Medulla oblongata (tissue), 1 donor: ENCODE results near the gene DDN.

Experiments used
- DNase-seq: peaks from one replicate; pipeline ENCODE4 v3.0.0-alpha.2; 2015; ENCODE audit errors: extremely low spot score

Gene DDN

DNA sequence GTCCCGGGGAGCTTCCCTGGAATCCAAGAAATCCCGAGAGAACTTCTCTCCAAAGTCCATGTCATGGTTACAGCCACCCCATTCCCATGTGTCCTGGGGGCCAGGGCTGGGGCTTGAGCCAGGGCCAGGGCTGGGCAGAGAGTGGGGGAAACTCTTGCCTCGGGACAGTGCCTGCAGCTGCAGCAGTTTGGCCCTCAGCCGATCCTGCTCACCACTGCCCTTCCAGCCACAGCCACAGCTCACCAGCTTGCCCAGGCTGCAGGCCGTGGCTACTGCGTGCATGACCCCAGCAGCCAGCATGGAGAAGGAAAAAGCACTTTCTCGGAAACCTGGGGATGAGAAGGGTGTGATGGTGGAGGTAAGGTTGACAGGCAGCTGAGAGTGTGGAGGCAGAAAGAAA, 31.2 kb downstream of the DDN start:
- no peak for DNase-seq

DNA sequence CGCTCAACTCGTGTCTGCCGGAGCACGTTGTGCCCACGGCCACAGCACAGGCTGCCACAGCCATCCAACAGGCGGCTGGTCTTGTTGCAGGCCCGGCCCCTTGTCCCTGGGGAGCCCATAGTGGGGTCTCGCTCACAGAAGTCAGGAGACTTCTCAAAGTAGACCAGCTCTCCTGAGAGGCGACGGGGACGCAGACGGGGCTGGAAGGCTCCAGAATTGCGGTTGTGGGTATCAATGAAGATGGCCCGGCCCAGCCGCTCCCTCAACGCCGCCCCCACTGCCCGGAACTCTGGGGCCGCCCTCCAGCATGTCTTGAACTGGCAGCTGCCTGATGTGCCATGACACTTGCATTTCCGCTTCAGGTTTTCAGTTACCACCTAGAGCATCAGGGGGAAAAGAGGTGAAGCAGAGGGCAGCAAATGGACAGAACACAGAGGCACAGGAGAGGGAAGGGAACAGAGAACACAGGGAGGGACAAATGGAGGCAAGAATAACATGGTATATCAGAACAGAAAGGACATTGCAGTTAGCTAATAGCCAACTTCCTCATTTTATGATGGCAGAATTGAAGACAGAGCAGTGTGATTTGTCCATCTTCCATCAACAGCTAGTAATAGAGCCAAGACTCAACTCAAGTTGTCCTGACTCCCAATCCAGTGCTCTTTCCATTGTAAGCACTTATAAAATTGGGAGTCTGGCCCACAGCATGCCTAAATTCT, 32.8 kb downstream of the DDN start:
- no peak for DNase-seq

DNA sequence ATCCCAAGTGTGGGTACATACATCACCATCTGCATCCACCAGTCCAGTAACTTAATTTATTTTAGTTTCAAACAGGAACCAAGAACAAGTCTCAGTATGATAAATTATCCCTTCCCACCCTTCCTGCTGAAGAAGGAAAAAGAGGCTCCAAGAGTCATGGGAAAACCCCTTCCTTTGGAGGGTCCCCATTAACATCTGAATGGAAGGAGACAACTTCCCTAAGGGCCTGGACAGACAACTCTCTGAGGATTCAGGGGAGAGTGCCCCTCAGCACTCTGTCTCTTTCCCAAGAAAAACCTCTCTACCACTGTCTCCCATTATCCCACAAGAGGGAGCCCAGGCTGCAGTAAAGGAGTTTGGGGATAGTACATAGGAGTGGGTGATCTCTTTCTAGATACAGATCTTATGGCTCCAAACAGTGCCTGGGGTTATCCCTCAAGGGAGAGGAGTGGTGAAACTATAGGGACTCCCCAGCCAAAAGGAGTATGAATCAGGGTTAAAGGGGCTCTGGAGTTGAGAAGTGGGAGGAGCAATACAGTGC, 33.8 kb downstream of the DDN start:
- no peak for DNase-seq

DNA sequence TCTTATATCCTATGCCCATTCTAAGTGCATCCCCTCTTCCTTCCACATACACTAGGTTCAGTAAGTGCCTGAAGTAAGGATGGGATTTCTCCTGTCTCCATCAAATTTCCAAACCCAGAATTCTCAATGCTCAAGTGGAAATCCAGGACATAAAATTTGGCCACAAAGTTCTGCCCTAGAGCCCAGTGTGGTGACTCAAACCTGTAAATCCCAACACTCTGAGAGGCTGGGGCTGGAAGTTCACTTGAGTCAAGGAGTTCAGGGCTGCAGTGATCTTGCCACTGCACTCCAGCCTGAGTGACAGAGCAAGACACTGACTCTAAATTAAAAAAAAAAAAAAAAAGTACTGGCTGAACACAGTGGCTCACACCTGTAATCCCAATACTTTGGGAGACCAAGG, 37.4 kb downstream of the DDN start:
- DNase-seq, result no peak

DNA sequence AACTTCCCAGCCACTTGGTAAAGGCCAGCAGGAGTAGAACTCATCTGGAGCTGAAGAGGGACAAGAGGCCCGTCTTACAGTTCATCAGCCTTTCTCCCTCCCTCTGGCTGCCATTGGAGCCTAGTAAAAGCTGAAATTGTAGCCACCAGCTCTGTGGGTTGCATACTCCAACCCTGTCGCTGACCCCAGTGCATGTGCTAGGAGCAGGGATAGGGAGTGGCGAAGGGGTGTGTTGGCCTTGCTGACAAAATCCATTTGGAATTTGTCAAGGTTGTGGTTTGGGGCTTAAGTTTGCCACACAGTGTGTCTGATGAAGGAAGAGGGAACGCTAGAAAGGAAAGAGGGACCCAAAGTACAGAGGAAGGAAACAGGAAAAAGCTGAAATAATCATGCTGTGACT, 37.8 kb downstream of the DDN start:
- DNase-seq, result no peak

DNA sequence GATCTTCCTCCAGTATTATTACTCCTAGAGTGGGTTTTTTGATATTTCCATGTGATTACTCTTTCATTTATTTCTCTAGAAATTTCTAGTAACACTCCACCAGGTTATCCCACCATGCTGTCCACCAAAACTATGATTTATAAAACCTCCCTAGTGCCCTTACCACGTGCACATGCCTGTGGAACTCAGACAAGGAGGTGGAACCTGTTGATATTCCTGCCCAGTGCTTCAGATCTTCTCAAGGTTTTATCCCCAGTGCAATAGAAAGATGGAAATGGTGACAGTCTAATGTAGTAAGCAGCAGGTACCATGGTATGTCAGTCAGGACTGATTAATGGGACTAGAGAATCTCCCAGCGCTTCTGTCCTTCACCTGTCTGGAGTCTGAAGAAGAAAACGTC, 38.3 kb downstream of the DDN start:
- DNase-seq, result no peak

DNA sequence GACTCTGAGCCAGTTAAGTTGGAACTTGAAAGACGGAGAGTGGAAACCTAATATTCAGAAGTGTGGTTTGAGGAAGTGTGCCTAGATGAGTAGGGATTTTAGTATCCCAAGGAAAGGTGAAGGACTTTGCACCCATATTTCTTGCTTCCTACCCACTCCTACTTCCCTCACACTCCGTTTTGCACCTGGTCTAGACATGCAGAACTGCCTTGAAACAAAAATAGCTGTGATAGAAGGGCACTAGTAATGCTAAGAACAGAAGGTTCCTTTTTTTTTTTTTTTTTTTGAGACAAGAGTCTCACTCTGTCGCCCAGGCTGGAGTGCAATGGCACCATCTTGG, 41.2 kb downstream of the DDN start:
- DNase-seq, result no peak

DNA sequence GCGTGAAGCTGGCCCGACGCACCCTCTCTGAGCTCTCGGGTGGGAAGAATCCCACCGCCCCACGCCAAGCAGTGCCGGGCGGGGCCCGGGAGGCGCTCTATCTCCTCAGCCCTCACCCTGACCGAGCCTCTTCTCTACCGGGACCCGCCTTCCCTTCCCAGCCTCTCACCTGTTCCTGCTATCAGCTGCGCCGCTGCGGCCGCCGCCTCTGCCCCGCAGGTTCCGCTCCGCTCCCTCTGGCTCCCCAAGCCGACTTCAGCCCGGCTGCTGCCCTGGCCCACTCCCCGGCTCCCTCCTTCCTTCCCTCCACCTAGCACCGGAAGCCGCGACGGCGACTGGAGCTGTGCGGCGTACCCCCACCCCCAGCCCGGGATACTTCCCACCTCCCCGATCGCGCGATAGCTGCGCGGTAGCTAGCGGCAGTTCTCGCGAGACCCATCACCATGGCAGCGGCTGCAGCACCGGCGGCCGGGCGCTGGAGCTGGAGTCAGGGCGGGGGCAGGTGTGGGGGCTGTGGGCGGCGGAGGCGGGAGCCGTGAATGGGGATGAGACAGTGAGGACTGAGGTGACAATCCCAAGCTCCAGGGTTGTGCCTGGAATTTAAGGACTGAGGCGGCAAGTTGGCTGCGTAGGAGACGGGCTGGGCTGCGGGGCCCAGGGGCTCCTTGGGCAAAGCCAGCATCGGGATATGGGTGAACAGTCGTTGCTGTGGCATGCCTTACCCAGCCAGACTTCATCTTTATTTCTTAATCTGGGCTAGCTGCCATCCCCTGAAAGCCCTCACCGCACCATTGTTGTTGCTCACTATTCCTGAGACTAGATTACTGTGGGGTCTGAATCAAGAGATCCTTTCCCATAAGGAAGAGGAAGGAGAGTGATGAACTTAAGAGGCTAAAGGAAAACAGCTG, 41.8 kb downstream of the DDN start, which contains the start of gene ARF3:
Gene ARF3, minus strand, starts transcription at position 347 of the 908 bp plus-strand sequence. CDS start 16,392 bp downstream, outside the sequence.
- DNase-seq, result peak; percentile 95

DNA sequence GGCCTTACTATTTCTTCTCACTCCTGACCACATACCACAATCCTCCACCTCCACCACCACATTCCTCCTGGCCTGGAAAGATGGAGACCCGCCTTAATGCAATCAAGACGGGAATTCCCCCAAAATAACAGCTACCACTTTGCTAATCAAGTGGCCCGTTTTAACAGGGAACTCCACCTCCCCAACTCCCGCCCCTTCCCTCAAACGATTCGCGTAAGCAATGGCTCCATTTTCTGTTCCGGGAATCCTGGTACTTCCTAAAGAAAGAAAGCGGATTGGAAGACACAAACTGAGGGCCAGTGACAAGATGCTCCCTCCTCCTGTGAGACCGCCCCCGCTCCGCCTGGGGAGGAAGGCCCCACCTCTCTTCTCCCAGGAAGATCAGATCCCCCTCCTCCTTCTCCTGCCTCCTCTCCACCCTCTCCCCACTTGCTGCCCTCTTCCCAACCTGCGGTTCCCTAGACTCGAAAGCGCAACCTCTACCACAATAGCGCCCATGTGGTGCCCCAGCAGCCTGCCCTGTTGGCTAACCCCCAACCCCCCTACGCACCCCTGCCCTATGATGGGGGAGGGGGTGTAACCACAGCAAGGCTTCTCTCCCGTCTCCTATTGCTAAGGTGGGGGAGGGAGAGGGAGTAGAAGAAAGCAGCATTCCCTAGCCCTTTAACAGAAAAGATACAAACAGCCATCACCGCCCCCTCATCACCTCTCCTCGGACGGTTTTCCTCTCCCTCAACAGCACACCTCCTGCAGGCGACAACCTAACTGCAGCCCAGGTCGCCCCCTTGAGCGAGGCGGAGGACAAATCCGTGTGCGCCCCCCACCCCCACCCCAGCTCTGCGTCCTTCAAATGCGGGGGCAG, 42.7 kb downstream of the DDN start:
- peak; percentile 89 for DNase-seq

DNA sequence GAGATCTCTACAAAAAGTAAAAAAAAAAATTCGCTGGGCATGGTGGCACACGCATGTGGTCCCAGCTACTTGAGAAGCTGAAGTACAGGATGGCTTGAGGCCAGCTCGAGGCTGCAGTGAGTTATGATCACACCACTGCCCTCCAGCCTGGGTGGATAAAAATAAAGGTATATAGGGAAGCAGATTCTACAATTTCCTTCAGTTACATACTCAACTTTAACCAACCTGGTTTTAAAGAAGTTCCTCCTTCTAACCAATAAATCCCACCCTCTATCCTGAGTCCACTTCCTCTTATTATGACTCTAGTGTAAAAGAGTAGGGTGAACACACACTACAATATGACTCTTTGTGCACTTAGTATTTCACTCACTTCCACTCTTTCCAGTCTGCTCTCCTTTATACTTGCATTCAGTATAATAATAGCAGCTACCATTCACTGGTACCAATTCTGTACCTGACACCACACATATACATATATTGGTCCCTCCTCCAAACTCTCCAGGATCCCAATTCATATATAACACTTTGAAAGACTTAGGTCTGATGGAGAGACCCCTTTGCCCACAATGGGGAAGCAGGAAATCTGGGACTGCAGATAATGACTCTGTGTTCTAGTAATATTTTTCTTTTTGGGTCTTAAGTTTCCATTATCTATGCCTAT, 44.2 kb downstream of the DDN start:
- DNase-seq, result peak; percentile 38

DNA sequence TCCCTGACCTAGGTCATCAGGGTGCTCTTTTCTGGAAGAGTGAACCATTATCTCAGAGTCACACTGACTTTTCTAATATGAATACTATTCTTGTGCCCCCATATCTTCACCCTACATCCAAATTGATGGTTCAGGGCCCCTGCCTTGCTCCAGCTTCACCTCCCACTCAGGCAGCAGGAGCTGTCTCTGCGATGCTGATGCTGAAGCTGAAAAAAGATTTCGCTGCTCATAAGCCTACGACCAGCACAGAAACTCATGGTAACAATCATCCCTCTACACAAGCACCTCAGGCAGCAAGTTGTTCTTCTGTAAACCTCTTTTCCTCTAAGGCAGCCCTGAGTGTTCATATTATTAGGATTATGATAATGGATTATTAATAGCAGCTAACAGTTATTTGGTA, 45.1 kb downstream of the DDN start:
- no peak for DNase-seq

DNA sequence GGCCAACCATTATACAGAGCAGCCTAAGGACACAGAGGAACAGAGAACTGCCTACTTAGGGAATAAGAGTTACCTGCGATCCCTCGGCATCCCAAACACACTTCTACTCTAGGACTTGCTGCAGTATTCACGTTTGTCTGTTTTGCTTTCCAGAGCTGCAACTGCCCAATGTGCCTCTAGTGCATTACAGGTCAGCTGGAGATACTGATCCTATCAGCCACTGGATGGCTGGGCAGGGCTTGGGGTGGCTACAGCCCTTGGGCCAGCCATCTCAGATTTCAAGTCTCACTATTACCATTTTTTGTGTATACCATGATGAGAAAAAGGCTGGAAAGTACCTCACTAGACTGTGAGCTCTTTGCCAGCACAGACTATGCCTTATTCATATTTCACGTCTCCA, 46.5 kb downstream of the DDN start:
- DNase-seq, result no peak

DNA sequence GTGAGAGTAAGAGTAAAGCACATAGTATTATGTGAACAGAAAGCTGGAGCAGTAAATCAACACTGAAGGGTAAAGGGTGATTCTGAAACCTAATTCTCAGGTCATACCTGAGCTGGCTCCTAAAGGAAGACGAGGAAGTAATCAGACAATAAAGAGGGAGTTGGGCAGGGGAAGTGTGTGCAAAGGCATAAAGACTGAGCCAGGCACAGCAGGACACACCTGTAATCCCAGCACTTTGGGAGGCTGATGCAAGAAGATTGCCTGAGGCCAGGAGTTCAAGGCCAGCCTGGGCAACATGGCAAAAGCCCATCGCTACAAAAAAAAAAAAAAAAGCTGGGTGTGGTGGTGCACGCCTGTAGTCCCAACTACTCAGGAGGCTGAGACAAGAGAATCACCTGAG, 51.4 kb downstream of the DDN start:
- no peak for DNase-seq

DNA sequence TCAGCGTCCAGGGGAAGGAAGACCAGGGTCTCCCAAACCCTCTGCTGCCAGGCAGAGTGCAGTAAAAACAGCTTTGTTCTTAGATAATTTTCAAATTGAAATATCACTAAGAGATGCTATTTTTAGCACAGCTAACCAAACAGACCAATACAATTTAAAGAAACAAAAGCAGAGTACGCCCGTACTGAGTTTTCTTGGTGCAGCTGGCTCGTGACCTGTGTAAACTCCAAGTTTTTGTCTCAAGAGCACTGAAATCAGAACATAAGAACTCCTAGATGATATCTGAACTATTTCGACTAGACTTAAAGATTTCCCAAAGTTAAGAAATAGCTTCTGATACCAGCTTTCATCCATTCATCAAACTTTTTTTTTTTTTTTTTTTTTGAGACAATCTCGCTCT, 52.2 kb downstream of the DDN start:
- DNase-seq, result no peak

DNA sequence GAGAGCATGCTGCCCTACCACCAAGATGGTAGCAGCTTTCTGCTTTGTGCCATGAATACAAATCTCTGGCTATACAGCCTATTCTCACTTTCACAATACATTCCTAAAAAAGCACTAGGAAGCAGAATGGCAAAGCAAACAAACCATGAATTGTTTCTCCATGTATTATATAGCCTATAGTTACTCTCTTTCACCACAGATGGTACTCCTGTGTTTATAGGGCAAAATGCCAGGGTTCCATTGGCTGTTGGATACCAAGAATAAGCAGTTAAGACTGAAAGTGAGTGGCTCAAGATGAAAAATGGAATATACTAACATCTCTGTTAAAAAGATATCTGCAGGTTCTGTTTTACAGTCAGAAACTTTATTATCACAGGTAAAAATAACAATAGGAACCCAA, 53.0 kb downstream of the DDN start:
- no peak for DNase-seq
